Globus pallidus (tissue), 1 donor: ENCODE measurements around the gene FSIP1.
A peak's percentile ranks its signal among the peaks of the same experiment; 100 is the strongest.
"Not testable (repeated sequence)": the region's sequence is repeated elsewhere in the genome, so short reads cannot be mapped to it uniquely, and the experiment has no call there.

Experiments
- DNase-seq: peaks from one replicate; pipeline ENCODE4 v3.0.0-alpha.2; 2015; ENCODE audit warnings: low spot score

The FSIP1 gene

DNA sequence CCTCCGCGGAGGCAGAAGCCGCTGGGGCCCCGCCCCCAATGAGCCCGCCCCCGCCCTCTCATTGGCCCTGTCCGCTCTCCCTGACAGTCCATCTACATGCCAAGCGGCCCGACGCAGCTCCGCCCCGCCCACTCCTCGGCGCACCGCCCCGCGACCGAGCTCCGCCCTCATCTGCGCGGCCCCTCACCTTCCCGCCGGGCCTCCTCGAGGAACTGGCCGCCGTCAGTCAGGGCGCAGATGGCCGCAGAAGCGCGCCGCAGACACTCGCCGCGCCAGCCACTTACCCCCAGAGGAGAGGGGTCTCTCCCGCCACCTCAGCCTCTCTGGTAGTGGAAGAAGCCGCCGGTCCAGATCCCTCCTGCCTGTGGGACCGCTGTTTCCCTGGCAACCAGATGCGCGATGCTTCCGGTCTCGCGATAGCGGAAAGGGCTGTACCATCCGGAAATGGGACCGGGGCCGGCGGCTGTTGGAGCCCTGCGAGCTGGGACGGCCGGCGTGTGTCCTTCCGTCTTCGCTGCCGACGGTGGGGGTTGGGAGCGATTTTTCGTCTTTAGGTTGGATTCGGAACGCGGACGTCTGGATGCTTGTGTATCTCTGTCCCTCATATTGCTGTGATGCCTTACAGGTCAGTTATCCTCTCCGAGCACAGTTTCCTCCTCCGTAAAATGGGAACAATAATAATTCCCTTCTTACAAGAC, at the start of gene FSIP1:
TSS of gene FSIP1 (minus strand) at position 401 of the 698 bp plus-strand sequence. CDS start 6,317 bp downstream, outside the sequence.
- DNase-seq: peak; percentile 92

DNA sequence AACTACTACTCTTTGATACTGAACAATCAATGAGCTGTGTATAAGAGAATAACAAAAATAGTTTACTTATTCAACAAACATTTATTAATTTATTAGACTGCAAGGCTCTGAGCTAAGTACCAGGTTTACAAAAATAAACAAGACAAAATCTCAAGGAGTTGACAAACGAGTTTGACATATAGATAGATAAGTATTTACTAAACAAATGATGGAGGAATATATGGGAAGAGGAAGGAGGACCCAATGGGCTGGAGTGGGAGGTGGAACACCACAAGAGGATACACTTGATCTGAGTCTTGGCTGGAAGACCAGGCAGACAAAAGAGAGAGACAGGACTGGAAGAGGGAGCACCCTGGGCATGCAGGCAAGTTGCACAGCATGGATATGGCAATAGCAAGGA, 47.5 kb upstream of the FSIP1 start:
- DNase-seq: no peak

DNA sequence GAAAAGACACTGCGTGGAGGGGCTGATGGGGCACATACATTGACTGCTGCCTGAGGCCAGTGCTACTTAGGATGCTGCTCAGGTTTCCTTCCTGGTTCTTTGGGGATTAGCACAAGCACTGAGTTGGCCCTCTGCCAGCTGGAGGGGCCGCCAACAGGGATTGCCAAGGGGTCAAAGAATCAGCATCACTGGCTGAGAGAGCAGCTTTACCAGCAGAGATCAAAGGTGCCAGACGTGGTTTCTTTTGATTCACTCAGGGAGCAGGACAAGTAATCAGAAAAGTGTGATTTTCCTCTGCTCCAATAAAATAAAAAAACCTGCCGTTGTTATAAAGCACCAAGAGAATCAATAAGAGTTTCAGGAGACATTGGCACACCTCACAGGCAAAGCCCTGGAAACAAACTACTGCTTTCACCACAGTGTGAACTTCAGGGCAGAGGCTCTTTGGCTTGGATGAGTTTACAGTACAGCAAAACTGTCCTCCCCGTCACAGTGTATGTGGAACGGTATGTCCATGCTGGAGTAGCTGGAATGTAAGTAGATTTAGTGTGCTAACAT, 45.8 kb upstream of the FSIP1 start:
- no peak for DNase-seq

DNA sequence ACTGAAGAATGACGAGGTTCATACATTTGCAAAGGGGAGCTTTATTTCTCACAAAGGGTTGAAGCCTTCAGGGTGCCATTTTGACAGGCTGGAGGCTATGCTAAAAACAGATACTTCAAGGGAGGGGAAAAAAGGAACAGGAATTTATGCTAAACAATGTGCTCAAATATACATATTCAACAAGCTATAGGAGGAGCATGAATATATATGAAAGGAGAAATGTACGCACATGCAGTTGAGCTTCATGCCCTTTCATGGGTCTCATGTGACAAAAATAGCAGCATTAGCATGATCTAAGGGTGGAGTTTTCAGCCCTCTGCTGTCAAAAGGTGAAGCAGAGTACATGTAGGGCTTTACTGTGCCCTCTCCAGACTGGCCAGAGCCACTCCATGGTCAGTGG, 44.3 kb upstream of the FSIP1 start:
- DNase-seq: no peak

DNA sequence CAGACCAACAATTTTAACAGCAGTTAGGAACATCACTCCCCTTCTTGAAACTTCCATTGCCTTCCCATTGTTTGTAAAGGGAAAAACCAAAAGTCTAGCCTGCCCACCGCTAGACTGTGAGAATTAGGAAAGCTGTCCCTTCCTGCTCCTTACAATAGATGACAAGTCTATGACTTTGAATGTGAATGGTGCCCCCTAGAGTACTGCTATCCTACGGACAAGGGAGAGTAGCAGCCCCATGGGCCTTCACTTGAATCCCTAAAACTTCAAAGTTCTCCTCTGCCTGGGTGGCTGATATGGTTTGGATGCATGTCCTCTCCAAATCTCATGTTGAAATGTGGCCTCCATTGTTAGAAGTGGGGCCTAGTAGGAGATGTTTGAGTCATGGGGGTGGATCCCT, 41.0 kb upstream of the FSIP1 start:
- DNase-seq: no peak

DNA sequence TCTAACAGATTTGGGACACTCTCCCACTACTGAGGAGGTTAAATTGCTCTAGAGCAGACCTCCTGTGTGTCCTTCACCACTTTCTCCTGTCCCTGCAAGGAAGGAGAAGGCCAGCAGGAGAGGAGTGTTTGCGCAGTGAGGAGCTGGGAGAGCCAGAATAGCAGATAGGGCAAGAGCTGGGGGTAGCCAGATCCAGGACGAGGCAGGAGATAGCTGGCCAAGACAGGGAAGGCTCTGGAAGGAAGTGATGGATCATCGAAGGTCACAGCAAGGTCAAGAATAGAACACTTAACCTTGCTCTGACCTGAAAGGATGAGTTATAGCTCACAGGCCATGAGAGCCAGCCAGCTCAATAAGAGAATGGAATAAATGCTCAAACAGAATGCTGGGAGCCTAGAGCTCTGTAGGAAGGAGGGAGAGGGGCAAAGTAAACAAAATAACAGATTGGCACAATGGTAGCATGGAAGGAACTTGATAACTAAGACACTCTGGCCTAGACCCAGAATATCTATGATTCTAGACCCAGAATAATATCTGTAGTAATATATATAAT, 37.5 kb upstream of the FSIP1 start:
- no peak for DNase-seq

DNA sequence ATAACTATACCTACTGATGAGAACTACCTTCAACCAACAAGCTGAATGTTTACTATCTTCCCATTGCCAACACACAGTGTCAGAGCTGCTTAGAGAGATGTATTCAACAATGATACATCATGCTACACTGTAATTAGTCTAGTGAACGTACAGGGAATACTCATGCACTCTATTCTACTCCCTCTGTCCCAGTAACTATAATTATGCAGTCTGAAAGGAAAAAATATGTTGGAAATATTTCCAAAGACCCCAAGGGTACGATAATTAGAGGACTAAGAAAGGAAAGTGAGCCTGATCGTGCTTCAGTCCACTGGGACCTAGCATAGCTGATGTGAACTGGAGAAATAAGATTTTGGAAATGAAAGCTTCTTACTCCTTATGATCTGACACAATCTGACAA, 36.9 kb upstream of the FSIP1 start:
- DNase-seq: no peak

DNA sequence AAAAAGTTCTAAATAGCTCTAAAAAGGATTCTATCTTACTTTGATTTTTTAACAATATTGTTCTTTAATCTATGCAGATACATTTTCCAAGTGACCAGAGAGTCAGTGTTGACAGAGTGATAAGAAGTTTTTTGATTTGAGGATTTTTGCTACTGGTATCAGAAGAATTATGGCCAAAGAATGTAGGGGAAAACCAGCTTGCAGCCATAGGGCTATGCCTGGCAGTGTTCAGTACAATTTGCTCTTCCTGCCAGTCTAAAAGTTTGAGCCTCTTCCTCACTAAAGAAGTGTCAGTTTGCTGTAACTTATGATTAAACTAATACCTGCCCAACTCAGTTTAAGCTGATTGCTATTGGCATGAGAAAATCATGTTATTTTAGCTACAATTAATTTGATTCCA, 35.3 kb upstream of the FSIP1 start:
- no peak for DNase-seq

DNA sequence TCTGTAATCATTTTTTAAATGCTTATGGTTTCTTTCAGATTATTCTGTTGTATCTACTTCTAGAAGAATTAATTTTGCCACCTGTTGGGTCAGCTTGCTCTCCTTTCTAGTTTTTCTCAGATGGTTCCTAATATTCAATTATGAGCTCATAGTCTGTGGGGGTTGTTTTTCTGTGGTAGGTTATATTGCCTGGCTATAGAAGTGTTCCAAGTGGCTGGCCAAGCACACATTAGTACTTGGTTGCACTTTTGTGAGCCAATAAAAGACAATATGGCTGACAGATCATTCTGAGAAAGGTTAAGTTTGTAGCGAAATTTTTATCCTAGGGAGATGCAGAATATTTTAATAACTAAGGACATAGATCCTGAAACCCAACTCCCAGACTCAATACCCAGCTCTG, 31.8 kb upstream of the FSIP1 start:
- no peak for DNase-seq

DNA sequence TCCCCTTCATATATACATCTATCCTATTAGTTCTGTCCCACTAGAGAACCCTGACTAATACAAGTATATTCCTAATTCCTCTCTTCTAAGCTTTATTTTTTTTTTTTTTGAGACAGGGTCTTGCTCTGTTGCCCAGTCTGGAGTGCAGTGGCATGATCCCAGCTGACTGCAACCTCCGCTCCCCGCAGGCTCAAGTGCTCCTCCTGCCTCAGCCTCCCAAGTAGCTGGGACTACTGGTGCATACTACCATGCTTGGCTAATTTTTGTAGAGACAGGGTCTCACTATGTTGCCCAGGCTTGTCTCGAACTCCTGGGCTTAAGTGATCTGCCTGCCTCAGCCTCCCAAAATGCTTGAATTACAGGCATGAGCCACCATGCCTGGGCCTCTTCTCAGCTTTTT, 30.0 kb upstream of the FSIP1 start:
- DNase-seq: not testable (repeated sequence)

DNA sequence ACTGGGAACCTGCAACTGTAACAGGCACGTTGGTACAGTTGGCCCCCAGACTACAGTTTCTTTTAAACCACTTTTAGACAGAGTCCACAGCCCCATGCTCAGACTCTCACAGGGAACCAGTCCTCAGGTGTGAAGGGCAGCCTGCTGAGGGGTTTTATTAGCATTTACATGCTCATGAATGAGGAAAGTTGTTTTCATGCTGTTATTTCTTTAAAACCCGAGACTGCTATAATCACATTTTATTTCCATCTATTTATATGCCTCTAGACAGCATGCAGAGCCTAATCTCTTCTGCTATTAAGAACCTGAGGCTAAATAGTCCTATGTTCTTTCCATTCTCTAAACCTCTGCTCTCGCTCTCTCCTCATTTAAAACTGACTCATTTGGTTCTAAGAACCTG, 26.3 kb upstream of the FSIP1 start:
- DNase-seq: no peak

DNA sequence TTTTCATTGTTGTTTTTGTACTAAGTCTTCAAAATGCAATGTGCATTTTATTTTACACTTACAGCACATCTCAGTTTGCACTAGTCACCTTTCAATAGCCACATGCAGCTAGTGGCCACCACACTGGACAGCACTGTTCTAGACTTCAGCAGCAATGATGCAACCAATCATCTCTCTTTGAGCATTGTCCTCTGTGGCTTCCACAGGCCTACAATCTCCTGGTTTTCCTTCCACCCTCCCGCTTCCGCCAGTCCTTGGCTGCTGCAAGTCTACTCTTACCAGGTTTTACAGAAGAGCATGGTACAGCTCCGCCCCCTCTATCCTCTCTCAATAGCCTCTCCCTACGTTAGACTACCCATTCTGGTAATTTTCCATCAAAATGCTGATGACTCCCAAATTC, 25.1 kb upstream of the FSIP1 start:
- DNase-seq: no peak

DNA sequence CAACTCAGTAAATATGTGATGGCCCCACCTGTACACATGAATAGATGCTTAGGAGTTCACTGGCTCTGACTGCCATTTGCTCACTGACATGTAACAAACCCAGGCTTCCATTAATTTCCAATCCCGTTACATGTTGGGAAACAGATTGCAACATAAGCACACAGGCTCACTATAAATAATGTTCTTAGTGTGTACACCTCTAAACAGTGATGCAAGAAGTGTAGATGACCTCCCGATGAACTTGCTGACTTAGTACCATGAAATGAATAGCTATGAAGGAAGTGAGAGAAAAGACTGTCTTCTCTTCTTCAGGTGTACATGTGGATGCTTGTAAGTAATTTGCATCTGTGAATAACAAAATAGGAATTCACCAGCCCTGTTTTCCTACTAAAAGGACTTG, 21.4 kb upstream of the FSIP1 start:
- no peak for DNase-seq

DNA sequence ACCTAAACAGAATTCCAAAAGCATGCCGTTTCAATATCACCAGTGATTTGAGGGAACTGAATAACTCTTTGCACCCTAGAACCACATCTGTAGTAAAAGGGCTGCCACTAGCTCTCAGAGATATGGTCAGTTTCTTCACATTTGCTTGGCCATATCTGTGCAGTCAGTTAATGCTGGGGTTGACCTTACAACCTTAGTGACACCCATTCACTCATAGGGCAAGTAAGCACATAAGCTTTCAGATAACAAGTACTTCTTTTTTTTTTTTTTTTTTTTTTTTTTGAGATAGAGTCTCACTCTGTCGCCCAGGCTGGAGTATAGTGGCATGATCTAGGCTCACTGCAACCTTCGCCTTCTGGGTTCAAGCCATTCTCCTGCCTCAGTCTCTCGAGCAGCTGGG, 20.4 kb upstream of the FSIP1 start:
- no peak for DNase-seq

DNA sequence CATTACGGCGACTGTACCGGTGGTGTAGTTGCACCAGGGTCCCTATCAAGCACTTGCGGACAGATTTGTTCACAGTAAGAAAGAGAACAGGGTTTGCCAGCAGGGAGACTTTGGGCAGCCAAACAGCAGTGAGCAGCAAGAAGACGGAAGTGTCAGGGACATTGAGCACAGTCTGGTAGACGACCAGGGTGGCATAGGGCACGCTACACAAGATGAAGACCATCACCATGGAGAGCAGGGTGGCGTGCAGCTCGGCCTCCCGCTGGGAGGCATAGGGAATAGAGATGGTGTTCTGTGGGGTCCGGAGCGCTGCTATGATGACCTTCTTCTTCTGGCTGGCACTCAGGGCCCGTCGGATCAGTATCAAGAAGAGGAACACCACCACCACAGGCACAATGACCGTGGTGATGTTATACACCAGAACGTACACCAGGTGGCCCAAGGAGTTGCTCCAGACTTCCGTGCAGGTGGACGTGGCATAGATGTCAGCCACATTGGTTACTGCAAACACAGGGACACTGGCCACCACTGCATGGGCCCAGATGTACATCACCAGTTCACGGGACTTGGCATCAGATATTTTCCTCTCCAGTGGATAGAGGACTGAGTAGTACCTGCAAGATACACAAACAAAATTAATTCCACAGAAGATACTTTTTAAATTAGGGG, 19.1 kb upstream of the FSIP1 start:
- DNase-seq: no peak

DNA sequence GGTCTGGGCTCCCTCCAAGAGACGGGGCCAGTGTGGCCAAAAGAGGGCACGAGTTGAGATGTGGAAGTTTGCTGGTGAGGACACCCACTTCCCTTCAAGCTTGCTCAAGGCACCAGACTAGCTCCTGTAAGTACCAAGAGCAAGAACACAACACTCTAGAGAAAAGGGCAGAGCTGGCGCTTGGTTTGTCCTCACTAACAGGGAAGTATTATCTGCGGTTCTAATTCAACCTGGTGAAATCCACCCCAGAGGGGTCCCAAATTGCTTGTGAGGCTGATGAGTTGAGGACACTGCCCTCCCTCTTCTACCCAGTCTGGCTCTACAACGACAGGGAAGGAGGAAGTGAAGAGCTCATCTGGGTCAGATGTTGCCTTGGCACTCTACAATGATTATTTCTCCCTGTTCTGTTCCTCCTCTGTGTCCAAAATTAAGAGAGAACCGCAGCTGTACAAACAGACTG, 16.9 kb upstream of the FSIP1 start:
- DNase-seq: no peak

DNA sequence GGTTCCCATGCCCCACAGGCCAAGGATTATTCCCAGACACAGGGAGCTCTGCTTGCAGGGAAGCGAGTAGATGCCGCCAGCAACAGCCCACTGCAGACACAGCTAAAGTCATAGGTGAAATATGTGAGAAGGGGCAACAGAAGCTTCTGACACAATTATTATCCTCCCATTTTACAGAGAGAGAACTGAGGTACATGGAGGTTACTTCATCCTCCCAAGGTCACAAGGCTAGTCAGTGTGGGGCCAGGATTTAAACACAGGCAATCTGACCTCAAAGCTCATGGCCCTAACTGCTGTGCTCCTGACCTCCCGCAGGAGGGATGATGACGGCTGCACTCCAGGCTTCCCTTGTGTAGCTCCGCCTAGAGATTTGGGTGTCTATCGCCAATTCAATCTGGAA, 15.7 kb upstream of the FSIP1 start:
- DNase-seq: no peak

DNA sequence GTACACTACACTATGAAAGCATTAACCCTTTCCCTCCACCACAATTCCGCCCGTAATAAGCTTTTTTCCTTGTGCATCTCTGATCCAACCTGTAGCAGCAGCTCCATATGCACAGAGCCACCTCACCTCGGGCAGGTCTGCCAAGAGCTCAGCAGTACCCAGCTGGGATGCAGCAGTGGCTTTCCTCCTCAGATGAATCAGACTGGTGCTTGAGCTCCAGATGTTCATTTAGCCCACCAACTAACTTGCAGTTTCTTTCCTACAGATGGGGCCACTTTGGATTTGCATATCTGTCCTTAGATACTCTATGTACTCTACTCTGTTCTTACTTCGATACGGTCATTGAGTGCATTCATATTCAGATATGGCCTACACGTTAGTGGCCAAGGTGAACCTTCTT, 14.8 kb upstream of the FSIP1 start:
- no peak for DNase-seq

DNA sequence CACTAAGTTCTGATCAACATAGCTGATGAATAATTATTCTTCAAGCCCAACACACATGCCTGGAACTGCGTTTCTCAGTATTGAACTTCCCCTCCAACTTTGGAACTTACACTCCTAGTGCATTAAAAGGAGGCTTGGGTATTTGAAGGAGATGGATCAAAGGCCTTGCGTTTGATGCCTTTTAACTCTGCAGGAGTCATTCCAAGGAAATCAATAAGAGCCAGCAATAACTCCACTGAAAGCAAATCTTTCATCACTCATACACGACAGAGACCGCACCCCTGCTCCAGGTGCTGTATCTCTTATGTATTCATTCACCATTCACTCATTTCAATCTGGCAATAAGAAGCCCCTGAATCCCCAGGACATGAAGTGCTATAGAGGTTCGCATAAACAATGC, 14.0 kb upstream of the FSIP1 start:
- no peak for DNase-seq

DNA sequence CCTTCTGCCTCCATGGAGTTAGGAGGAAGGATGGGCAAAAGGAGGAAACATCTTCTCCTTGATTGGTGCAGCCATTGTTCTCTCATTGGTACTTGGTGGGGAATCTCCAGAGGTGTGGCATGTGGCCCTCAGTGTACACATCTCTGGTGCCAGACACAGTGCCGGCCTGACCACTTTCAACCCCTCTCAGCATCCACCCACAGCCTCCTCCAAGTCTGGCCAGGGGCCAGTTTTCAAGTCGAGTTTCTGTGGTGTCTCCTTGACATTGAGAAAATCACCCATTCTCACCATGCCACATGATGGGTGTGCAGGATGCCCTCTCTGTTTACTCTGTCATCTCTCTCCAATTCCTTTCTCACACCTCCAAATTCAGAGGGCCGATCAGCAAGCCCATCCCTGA, 12.8 kb upstream of the FSIP1 start:
- DNase-seq: no peak

DNA sequence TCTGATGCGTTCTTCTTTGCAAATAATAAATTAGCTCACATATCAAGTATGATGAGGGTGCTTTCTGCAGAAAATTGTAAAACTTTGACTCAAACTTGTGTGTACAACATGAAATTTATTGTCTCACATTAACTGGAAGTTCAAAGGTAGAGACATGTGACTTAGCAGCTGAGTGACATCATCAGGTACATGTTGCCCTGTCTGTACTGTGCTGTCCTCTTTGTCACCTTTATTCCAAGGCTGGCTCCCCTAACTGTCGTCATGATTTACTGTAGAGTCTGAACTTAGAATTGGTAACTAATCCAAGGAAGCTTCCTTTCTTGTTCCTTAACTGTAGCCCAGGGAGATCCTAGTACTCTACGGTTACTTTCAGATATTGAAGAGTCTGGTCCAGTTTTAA, 12.3 kb upstream of the FSIP1 start:
- no peak for DNase-seq

DNA sequence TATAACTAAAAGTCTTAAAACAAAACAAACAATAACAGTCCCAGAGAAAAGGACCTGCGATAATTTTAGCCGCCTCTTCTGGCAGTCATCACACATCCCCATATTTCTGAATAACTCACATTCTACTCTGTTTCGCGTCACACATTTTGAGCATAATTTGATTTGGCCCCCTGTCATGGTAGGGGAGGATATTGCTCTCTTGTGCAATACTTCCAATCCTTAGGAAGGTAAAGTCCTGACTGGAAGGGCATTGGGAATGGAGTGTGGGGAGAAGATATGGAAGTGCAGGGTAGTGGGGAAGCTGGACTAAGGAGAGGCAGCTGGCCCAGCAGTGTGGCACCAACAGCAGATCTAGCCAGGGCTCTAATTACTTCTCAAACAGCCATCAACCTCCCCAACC, 11.3 kb upstream of the FSIP1 start:
- DNase-seq: no peak

DNA sequence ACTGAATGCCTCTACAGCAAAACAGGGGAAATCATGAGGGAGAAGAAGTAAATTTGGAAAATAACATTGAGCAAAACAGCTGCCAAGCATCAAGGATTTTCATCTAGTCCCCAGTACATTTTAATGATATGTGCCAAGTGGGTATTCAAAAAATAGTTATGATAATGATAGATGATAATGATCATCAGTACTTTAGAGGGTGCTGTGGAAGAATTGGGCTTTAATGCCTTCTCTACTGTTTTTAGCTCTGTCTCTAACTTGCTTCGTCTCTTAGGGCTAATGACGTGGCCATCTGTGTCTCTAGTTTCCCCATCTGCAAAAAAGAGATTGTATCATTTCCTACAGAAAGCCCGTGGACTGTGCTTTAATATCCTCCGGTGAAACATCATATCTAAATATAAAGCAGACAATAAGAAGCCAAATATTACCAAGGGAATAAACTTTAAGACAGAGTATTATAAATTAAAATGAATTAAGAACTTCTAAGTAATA, 10.2 kb upstream of the FSIP1 start:
- DNase-seq: no peak
